ENCODE results near the gene MEF2A.

MEF2A gene

GRCh38 chr15:99606646-99607045 is 40.9 kb downstream of the MEF2A start:
- DNase-seq: no peak

GRCh38 chr15:99613481-99613880 is 47.7 kb downstream of the MEF2A start:
- DNase-seq: no peak

- no peak for DNase-seq
Measured at GRCh38 chr15:99613887-99614647, 48.3 kb downstream of the MEF2A start.

- DNase-seq: no peak
Measured at GRCh38 chr15:99614749-99615288, 49.0 kb downstream of the MEF2A start.

- no peak for DNase-seq
Measured at GRCh38 chr15:99615460-99615859, 49.7 kb downstream of the MEF2A start.

- no peak for DNase-seq
Measured at GRCh38 chr15:99616129-99616528, 50.3 kb downstream of the MEF2A start.

- no peak for DNase-seq
Measured at GRCh38 chr15:99616773-99617342, 51.1 kb downstream of the MEF2A start.

GRCh38 chr15:99618941-99619411 is 53.2 kb downstream of the MEF2A start:
- no peak for DNase-seq

- no peak for DNase-seq
Measured at GRCh38 chr15:99619712-99620111, 53.9 kb downstream of the MEF2A start.

- no peak for DNase-seq
Measured at GRCh38 chr15:99620178-99620577, 54.4 kb downstream of the MEF2A start.

GRCh38 chr15:99621767-99622166 is 56.0 kb downstream of the MEF2A start:
- DNase-seq: no peak

GRCh38 chr15:99628374-99629001 is 62.7 kb downstream of the MEF2A start:
- DNase-seq: no peak

GRCh38 chr15:99630607-99631131 is 64.9 kb downstream of the MEF2A start:
- DNase-seq: no peak

GRCh38 chr15:99631255-99631654 is 65.5 kb downstream of the MEF2A start:
- DNase-seq: no peak

GRCh38 chr15:99632521-99632920 is 66.7 kb downstream of the MEF2A start:
- DNase-seq: no peak

- DNase-seq: no peak
Measured at GRCh38 chr15:99633655-99634054, 67.9 kb downstream of the MEF2A start.

GRCh38 chr15:99634576-99634975 is 68.8 kb downstream of the MEF2A start:
- DNase-seq: no peak

GRCh38 chr15:99635145-99635544 is 69.4 kb downstream of the MEF2A start:
- no peak for DNase-seq

GRCh38 chr15:99635794-99636193 is 70.0 kb downstream of the MEF2A start:
- DNase-seq: no peak

- DNase-seq: no peak
Measured at GRCh38 chr15:99644913-99645542, 79.2 kb downstream of the MEF2A start.

- no peak for DNase-seq
Measured at GRCh38 chr15:99645543-99645935, 79.8 kb downstream of the MEF2A start.

- DNase-seq: no peak
Measured at GRCh38 chr15:99645951-99646350, 80.2 kb downstream of the MEF2A start.
